IPS DF 4.7 (cell line): ENCODE data around the gene SETX.
"Not testable (repeated sequence)": the region's sequence is repeated elsewhere in the genome, so short reads cannot be mapped to it uniquely, and the experiment has no call there.

Experiments
- DNase-seq: peaks from one replicate; pipeline ENCODE4 v3.0.0-alpha.2; 2013; ENCODE audit warnings: low spot score; ENCODE audit errors: extremely low read depth

The SETX gene

GRCh38 chr9:132354637-132355355 lies at the start of gene SETX:
SETX (minus strand) TSS chr9:132354986; CDS start chr9:132349428, 5,558 bp downstream.
- peak; percentile 64 for DNase-seq

- DNase-seq = no peak
Observed at GRCh38 chr9:132404228-132404881, 49.6 kb upstream of the SETX start.

GRCh38 chr9:132401824-132402223 lies 47.0 kb upstream of the SETX start:
- no peak for DNase-seq

- DNase-seq = no peak
Observed at GRCh38 chr9:132395560-132395959, 40.8 kb upstream of the SETX start.

- DNase-seq = no peak
Observed at GRCh38 chr9:132391449-132391848, 36.7 kb upstream of the SETX start.

GRCh38 chr9:132390966-132391365 lies 36.2 kb upstream of the SETX start:
- DNase-seq = no peak

GRCh38 chr9:132387133-132387532 lies 32.3 kb upstream of the SETX start:
- DNase-seq = no peak

GRCh38 chr9:132384376-132384775 lies 29.6 kb upstream of the SETX start:
- DNase-seq = no peak

GRCh38 chr9:132383462-132383883 lies 28.7 kb upstream of the SETX start:
- DNase-seq = no peak

GRCh38 chr9:132381966-132382541 lies 27.3 kb upstream of the SETX start:
- DNase-seq = no peak

- DNase-seq = not testable (repeated sequence)
Observed at GRCh38 chr9:132378416-132378815, 23.6 kb upstream of the SETX start.

GRCh38 chr9:132377769-132378168 lies 23.0 kb upstream of the SETX start:
- DNase-seq = not testable (repeated sequence)

- DNase-seq = no peak
Observed at GRCh38 chr9:132372177-132373095, 17.6 kb upstream of the SETX start.

GRCh38 chr9:132370592-132370991 lies 15.8 kb upstream of the SETX start:
- DNase-seq = no peak

- DNase-seq = no peak
Observed at GRCh38 chr9:132369421-132369820, 14.6 kb upstream of the SETX start.

- no peak for DNase-seq
Observed at GRCh38 chr9:132367613-132368313, 13.0 kb upstream of the SETX start.

GRCh38 chr9:132366481-132366880 lies 11.7 kb upstream of the SETX start:
- no peak for DNase-seq

GRCh38 chr9:132365986-132366385 lies 11.2 kb upstream of the SETX start:
- DNase-seq = no peak

- no peak for DNase-seq
Observed at GRCh38 chr9:132364068-132364467, 9.3 kb upstream of the SETX start.

GRCh38 chr9:132357764-132358163 lies 3.0 kb upstream of the SETX start:
- no peak for DNase-seq
